Endodermal cell (in vitro differentiated cells): ENCODE results near the gene TGFBR3L. TPM values are rescaled to one million over a fixed set of nuclear protein-coding genes. Genes with fewer than 3 reads are reported as not detected.

ENCODE experiments used
- DNase-seq: peaks from one replicate; pipeline ENCODE4 v3.0.0-alpha.2; 2017
- H3K27ac ChIP-seq: 2 replicates; pipeline ENCODE4 v1.5.1; 2013; ENCODE audit warnings: mild to moderate bottlenecking, low read depth, low read length, moderate library complexity
- H3K27me3 ChIP-seq: 2 replicates; pipeline ENCODE4 v1.6.1; 2013; ENCODE audit warnings: mild to moderate bottlenecking, low read length, moderate library complexity; ENCODE audit not compliant: insufficient read depth, control insufficient read depth, poor library complexity, severe bottlenecking
- H3K36me3 ChIP-seq: 2 replicates; pipeline ENCODE4 v1.7.0; 2013; ENCODE audit warnings: mild to moderate bottlenecking, low read length, moderate library complexity; ENCODE audit not compliant: control insufficient read depth, insufficient read depth
- H3K4me1 ChIP-seq: one replicate; pipeline ENCODE4 v1.7.0; 2013; ENCODE audit warnings: low read length; ENCODE audit not compliant: control insufficient read depth, insufficient read depth
- H3K4me3 ChIP-seq: 2 replicates; pipeline ENCODE4 v1.5.1; 2013; ENCODE audit warnings: mild to moderate bottlenecking, low read length, moderate library complexity
- H3K9ac ChIP-seq: 2 replicates; pipeline ENCODE4 v1.6.1; 2013; ENCODE audit warnings: mild to moderate bottlenecking, low read length, moderate library complexity; ENCODE audit not compliant: poor library complexity, severe bottlenecking; ENCODE audit errors: extremely low read depth
- H3K9me3 ChIP-seq: 2 replicates; pipeline ENCODE4 v1.6.1; 2013; ENCODE audit warnings: mild to moderate bottlenecking, low read length, moderate library complexity; ENCODE audit not compliant: control insufficient read depth
- H3K27ac Mint-ChIP-seq: 2 replicates; pipeline ENCODE4 v1.8.0; 2020; ENCODE audit warnings: mixed read lengths
- H3K27me3 Mint-ChIP-seq: 2 replicates; pipeline ENCODE4 v1.8.0; 2021; ENCODE audit warnings: mild to moderate bottlenecking, mixed read lengths; ENCODE audit not compliant: insufficient read depth
- H3K36me3 Mint-ChIP-seq: 2 replicates; pipeline ENCODE4 v1.8.0; 2020; ENCODE audit warnings: low read depth, mixed read lengths
- H3K4me1 Mint-ChIP-seq: 2 replicates; pipeline ENCODE4 v1.8.0; 2020; ENCODE audit warnings: mixed read lengths
- H3K4me3 Mint-ChIP-seq: 2 replicates; pipeline ENCODE4 v1.8.0; 2020; ENCODE audit warnings: mild to moderate bottlenecking, moderate library complexity, mixed read lengths
- H3K9me3 Mint-ChIP-seq: 2 replicates; pipeline ENCODE4 v1.8.0; 2020; ENCODE audit warnings: mild to moderate bottlenecking, mixed read lengths
- WGBS, 2 experiments: methylation state at CpG; one replicate each; pipeline versions ENCODE4 v1.1.5 to v1.1.7; 2013; ENCODE audit warnings: missing lambda C conversion rate in 2 of 2, mixed read lengths in 1 of 2; ENCODE audit not compliant: insufficient coverage in 1 of 2, insufficient read length in 1 of 2; 5-methylcytosine and 5-hydroxymethylcytosine counted together
- total RNA-seq, 2 donors: library from RNA; stranded (reverse); fragmentation: NEBNext Ultra II Directional in 1 of 2; extraction: Animal tissue kit (Norgen Biotek cat#: 25700) in 1 of 2; gene quantifications; 2 replicates in 1 of 2; 3 replicates in 1 of 2; pipeline ENCODE4 v1.2.1, GENCODE V29; 2021
- TF ChIP-seq, protein P1 (sequence below): fragments of 200-600 bp; sonication (generic); conservative IDR thresholded peaks from 2 replicates; pipeline ENCODE4 v1.5.0; 2021; ENCODE audit warnings: antibody characterized with exemption, mild to moderate bottlenecking

TGFBR3L gene
- total RNA-seq, 2 donors from 2014 or later = 0.84 to 2.2 TPM

DNA sequence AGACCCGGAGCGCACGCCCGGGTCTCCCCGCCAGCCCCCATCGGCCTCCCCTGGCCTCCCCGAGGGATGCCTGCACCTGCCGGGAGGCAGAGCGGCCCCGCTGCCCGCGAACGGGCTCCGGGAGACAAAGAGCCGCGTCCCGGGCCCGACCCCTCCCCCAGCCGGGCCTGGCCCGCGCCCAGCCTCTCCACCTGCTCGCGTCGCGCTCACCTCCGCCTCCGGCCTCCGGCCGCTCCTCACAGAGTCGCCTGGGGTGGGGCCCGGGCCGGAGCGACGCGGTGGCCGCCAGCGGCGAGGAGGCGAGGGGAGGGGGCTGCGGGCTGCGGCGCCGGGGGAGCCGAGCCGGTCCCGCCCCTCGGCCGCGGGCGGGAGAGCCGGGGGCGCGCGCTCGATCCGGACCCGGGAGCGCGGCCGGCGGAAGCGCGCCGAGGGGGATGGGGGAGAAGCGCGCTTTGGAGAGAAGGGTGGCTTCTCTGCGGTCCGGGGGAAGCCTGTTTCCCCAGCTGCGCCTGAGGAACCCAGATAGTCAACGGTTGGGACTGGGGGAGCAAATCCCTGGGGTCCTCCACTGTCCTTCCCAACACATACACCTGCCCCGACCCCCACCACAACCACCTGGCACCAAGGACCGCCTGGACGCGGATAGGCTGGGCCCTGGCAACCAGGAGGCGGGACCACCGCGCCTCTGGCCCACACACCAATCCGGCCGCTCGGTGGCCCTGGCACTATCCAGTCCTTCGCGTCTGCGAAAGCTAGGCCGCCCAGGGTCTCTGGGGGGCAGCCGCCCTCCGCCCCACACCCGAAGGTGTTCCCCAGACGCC is 40.3 kb upstream of the TGFBR3L start, which contains the start of gene PRR36:
PRR36 (minus strand) TSS at position 315 of the 821 bp plus-strand sequence. CDS start 701 bp downstream, outside the sequence.
- no peaks in the 10 kb centered on the region for H3K36me3 Mint-ChIP-seq
- peak within 1 kb of the TSS; percentile 38 for H3K9ac ChIP-seq
- no peaks in the 10 kb centered on the region for H3K9me3 ChIP-seq

DNA sequence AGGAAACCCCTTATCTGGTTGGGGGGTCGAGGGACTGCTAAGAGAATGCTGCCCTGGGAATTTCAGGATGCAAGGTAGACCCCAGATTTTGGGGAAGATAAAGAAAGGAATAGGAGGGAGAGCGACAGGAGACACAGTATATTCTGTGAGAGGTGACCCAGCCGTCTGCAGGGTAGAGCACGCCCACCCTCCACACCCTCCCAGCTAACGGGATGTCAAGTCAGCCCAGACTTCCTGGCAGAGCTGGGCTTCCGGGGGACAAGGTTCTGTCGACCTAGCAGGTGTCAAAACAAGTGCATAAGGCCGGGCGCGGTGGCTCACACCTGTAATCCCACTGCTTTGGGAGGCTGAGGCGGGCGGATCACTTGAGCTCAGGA is 39.7 kb upstream of the TGFBR3L start:
- TF ChIP-seq, protein P1, sequence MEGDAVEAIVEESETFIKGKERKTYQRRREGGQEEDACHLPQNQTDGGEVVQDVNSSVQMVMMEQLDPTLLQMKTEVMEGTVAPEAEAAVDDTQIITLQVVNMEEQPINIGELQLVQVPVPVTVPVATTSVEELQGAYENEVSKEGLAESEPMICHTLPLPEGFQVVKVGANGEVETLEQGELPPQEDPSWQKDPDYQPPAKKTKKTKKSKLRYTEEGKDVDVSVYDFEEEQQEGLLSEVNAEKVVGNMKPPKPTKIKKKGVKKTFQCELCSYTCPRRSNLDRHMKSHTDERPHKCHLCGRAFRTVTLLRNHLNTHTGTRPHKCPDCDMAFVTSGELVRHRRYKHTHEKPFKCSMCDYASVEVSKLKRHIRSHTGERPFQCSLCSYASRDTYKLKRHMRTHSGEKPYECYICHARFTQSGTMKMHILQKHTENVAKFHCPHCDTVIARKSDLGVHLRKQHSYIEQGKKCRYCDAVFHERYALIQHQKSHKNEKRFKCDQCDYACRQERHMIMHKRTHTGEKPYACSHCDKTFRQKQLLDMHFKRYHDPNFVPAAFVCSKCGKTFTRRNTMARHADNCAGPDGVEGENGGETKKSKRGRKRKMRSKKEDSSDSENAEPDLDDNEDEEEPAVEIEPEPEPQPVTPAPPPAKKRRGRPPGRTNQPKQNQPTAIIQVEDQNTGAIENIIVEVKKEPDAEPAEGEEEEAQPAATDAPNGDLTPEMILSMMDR = no peak
- Histone ChIP-seq H3K27me3 (peaks cover 14% of the 10 kb centered on the region), H3K4me1 (no peaks in the 10 kb centered on the region), H3K9me3 (no peaks in the 10 kb centered on the region), H3K4me3 (peak overlapping the region; percentile 78), H3K36me3 (no peaks in the 10 kb centered on the region), H3K27ac (no peak overlapping the region), H3K9ac (no peak overlapping the region)
- Mint-ChIP-seq H3K36me3 (no peaks in the 10 kb centered on the region), H3K4me3 (peak overlapping the region; percentile 64), H3K4me1 (peaks cover 3% of the 10 kb centered on the region), H3K27ac (no peak overlapping the region), H3K27me3 (peaks cover 54% of the 10 kb centered on the region), H3K9me3 (peaks cover 1% of the 10 kb centered on the region)
- no peak for DNase-seq
- WGBS, 2 experiments = 59 to 65% methylated on average over 5 to 12 of the region's 12 CpGs

More for the DNA sequence above, 40.3 kb upstream of the TGFBR3L start, which contains the start of gene PRR36:
- WGBS, 2 experiments = 0% methylated on average over 15 to 87 of the region's 88 CpGs
- peaks cover 14% of the 10 kb centered on the region for H3K27me3 ChIP-seq
- Mint-ChIP-seq H3K27ac (no peak within 1 kb of the TSS), H3K4me1 (peaks cover 3% of the 10 kb centered on the region), H3K27me3 (peaks cover 54% of the 10 kb centered on the region), H3K4me3 (peak within 1 kb of the TSS; percentile 64), H3K9me3 (peaks cover 1% of the 10 kb centered on the region)
- TF ChIP-seq, protein P1 = peak; percentile 28
- DNase-seq = peak; percentile 95
- H3K4me1 ChIP-seq = no peaks in the 10 kb centered on the region
- no peaks in the 10 kb centered on the region for H3K36me3 ChIP-seq
- H3K4me3 ChIP-seq = peak within 1 kb of the TSS; percentile 78
- peak within 1 kb of the TSS; percentile 72 for H3K27ac ChIP-seq

DNA sequence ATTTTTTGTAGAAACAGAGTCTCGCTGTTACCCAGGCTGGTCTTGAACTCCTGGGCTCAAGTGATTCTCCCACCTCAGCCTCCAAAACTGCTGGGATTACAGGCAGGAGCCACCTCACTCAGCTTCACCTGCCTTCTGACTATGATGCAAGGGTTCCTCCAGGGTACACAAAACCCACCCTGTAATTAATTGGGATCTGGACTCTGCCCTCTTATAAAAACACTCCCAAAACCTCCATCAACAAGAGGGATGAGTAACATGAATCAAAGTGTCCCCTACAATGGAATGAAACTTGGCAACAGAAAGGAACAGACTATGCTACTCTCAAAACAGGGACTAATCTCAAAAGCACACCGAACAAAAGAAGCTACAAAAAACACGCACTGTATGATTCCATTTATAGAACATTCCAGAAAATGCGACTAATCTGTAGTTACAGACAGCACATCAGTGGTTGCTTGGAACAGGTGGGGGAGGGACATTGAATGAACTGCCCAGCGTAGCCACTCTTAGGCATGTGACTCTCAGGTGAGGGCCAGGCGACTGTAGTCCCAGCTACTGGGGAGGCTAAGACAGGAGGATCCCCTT is 37.3 kb upstream of the TGFBR3L start:
- TF ChIP-seq, protein P1 = no peak
- 84 to 88% methylated on average over 6 of the region's 6 CpGs for WGBS, 2 experiments
- H3K4me3 Mint-ChIP-seq = no peak overlapping the region
- H3K9ac ChIP-seq = no peak overlapping the region
- H3K36me3 Mint-ChIP-seq = no peaks in the 10 kb centered on the region
- H3K4me1 ChIP-seq = no peaks in the 10 kb centered on the region
- H3K27ac Mint-ChIP-seq = no peak overlapping the region
- H3K27me3 Mint-ChIP-seq = peaks cover 46% of the 10 kb centered on the region
- peaks cover 14% of the 10 kb centered on the region for H3K27me3 ChIP-seq
- no peak overlapping the region for H3K4me3 ChIP-seq
- H3K36me3 ChIP-seq = no peaks in the 10 kb centered on the region
- no peaks in the 10 kb centered on the region for H3K4me1 Mint-ChIP-seq
- no peaks in the 10 kb centered on the region for H3K9me3 Mint-ChIP-seq
- no peak for DNase-seq
- no peaks in the 10 kb centered on the region for H3K9me3 ChIP-seq
- H3K27ac ChIP-seq = no peak overlapping the region
